Adrenal gland (tissue), 12 donors: Measurements from ENCODE around the gene DIAPH2. TPM values are rescaled to one million over a fixed set of nuclear protein-coding genes. Genes with fewer than 3 reads are reported as not detected.

Experiments
- DNase-seq, 7 donors: peaks; one replicate each; pipeline ENCODE4 v3.0.0-alpha.2; 2019 to 2020
- H3K27ac ChIP-seq, 5 donors: fragments of 200-600 bp; sonication (generic) in 4 of 5; 1 replicate in 3 of 5; 2 replicates in 2 of 5; pipeline versions ENCODE4 v1.5.1 to v1.8.0; 2016 to 2020; ENCODE audit warnings: mild to moderate bottlenecking in 1 of 5
- H3K27me3 ChIP-seq: fragments of 200-600 bp; 2 replicates; pipeline ENCODE4 v1.8.0; 2021
- H3K36me3 ChIP-seq, 2 donors: fragments of 200-600 bp; replicated peaks in 1 of 2; 1 replicate in 1 of 2; 2 replicates in 1 of 2; pipeline versions ENCODE4 v1.5.1 to v1.8.0; 2018 to 2022
- H3K4me1 ChIP-seq, 2 donors: fragments of 200-600 bp; replicated peaks in 1 of 2; 1 replicate in 1 of 2; 2 replicates in 1 of 2; pipeline versions ENCODE4 v1.5.1 to v1.8.0; 2018 to 2021
- H3K4me3 ChIP-seq, 4 donors: fragments of 200-600 bp; sonication (generic) in 3 of 4; one replicate each; pipeline ENCODE4 v1.5.1; 2016 to 2018
- H3K9me3 ChIP-seq, 3 donors: fragments of 200-600 bp; sonication (generic) in 1 of 3; replicated peaks in 1 of 3; 1 replicate in 2 of 3; 2 replicates in 1 of 3; pipeline versions ENCODE4 v1.5.1 to v1.8.0; 2016 to 2021
- POLR2A ChIP-seq, 2 donors: fragments of 450-650 bp; IDR thresholded peaks; one replicate each; pipeline ENCODE4 v1.6.1; 2017; ENCODE audit warnings: antibody characterized with exemption in 2 of 2, mild to moderate bottlenecking in 2 of 2, moderate library complexity in 1 of 2
- WGBS, 4 donors: extraction: QIAGEN DNeasy Blood & Tissue Kit in 2 of 4; methylation state at CpG; one replicate each; pipeline versions ENCODE4 v1.1.5 to v1.1.7; 2013 to 2017; 5-methylcytosine and 5-hydroxymethylcytosine counted together
- intact Hi-C, 2 donors: fragments of 100-400 bp; cut with DNase I; formaldehyde crosslinking; loops; one replicate each; pipeline versions ENCODE4 v1.14.1 to v1.15.0; 2022 to 2023
- polyA plus RNA-seq, 3 donors: library from polyadenylated mRNA; stranded (reverse); fragments of 200-250 nt in 2 of 3; fragments of 350-450 nt in 1 of 3; fragmentation: Illumina TruSeq in 1 of 3; extraction: RNeasy Lipid Tissue Mini Kit (QIAGEN cat#74804) in 1 of 3; gene quantifications; one replicate each; pipeline ENCODE4 v1.2.3, GENCODE V29; 2013 to 2014
- total RNA-seq, 9 donors: library from RNA; depleted of rRNA in 4 of 9; stranded (reverse); fragments of >200 nt in 4 of 9; fragments of 120-200 nt in 1 of 9; fragmentation: NEBNext Ultra II Directional in 1 of 9; extraction: Animal tissue kit (Norgen Biotek cat#: 25700) in 1 of 9; gene quantifications; one replicate each; pipeline versions ENCODE4 v1.1.0 to v1.2.4, GENCODE V29; 2013 to 2023
- TF ChIP-seq, protein P1 (sequence below), 6 experiments: fragments of 450-650 bp in 4 of 6; fragments of 200-600 bp in 2 of 6; sonication (generic) in 1 of 6; IDR thresholded peaks; 1 replicate in 5 of 6; 2 replicates in 1 of 6; pipeline versions ENCODE4 v1.5.1 to v1.8.0; 2016 to 2021; ENCODE audit warnings: antibody characterized with exemption in 6 of 6, mild to moderate bottlenecking in 2 of 6, moderate library complexity in 1 of 6
- donor health status: healthy with polysubstance abuse.
- donor health status: Bipolar disorder and iron deficiency.
- donor health status: DM: yes; HTN: yes; CAD: no.
- donor health status: DM: no; HTN: no; CAD: no.
- donor health status: DM: no; HTN: no; CAD: no.
- donor health status: DM: yes; HTN: yes; CAD: no.

DIAPH2 gene
- total and polyA plus RNA-seq, 12 donors = 3.2 to 33.3 (median 12.3) TPM

DNA sequence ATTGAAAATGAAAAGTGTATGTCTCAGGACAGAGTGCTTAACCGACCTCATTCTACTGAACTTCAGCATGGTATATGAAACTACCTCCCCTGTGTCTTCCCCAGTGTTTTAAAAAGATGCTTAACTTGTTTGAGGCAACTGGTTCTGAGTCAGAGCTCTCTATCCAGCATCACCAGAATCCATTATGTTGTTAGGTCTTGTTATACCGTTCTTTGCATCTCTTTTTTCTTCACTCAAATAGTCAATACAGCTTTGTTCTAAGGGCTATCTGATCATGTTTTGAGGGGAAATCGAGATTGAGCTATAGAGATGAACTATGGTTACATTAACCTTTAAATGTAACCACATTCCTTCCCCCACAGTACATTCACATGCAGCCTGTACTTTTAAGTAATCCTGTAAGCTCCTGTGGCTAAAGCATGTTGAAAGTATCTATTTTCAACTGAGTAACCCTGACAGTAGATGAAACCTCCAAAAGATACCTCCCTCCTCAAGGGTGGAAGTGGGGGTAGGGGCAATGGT, 713.4 kb downstream of the DIAPH2 start:
- WGBS, 4 donors = 61 to 84% (median 74%) methylated on average over 3 of the region's 3 CpGs
- intact Hi-C loops = no loop called here

GRCh38 chrX:97399400-97399799, 714.8 kb downstream of the DIAPH2 start:
- H3K9me3 ChIP-seq = no peaks in the 10 kb centered on the region
- DNase-seq = no peak
- H3K4me3 ChIP-seq = no peak overlapping the region
- peaks cover 0 to 3% of the 10 kb centered on the region in 2 donors for H3K4me1 ChIP-seq
- no peaks in the 10 kb centered on the region for H3K27me3 ChIP-seq
- H3K36me3 ChIP-seq = no peaks in the 10 kb centered on the region
- intact Hi-C loops = no loop called here
- TF ChIP-seq, protein P1, sequence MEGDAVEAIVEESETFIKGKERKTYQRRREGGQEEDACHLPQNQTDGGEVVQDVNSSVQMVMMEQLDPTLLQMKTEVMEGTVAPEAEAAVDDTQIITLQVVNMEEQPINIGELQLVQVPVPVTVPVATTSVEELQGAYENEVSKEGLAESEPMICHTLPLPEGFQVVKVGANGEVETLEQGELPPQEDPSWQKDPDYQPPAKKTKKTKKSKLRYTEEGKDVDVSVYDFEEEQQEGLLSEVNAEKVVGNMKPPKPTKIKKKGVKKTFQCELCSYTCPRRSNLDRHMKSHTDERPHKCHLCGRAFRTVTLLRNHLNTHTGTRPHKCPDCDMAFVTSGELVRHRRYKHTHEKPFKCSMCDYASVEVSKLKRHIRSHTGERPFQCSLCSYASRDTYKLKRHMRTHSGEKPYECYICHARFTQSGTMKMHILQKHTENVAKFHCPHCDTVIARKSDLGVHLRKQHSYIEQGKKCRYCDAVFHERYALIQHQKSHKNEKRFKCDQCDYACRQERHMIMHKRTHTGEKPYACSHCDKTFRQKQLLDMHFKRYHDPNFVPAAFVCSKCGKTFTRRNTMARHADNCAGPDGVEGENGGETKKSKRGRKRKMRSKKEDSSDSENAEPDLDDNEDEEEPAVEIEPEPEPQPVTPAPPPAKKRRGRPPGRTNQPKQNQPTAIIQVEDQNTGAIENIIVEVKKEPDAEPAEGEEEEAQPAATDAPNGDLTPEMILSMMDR (IDR thresholded peaks at IDR 0.05) = no peak
- TF ChIP-seq POLR2A (IDR thresholded peaks at IDR 0.05) = no peak
- 37 to 40% (median 38%) methylated on average over 2 of the region's 2 CpGs for WGBS, 4 donors
- H3K27ac ChIP-seq = no peak overlapping the region

More for the DNA sequence above, 713.4 kb downstream of the DIAPH2 start:
- Histone ChIP-seq H3K27ac (no peak overlapping the region), H3K27me3 (no peaks in the 10 kb centered on the region), H3K36me3 (no peaks in the 10 kb centered on the region), H3K4me1 (peaks cover 0 to 3% of the 10 kb centered on the region in 2 donors), H3K9me3 (no peaks in the 10 kb centered on the region), H3K4me3 (no peak overlapping the region)
- no peak for DNase-seq
- TF ChIP-seq, protein P1 (IDR thresholded peaks at IDR 0.05) = no peak
- TF ChIP-seq POLR2A (IDR thresholded peaks at IDR 0.05) = no peak

GRCh38 chrX:97400492-97400891, 715.9 kb downstream of the DIAPH2 start:
- TF ChIP-seq POLR2A (IDR thresholded peaks at IDR 0.05) = no peak
- TF ChIP-seq, protein P1 (IDR thresholded peaks at IDR 0.05) = no peak
- Histone ChIP-seq H3K36me3 (no peaks in the 10 kb centered on the region), H3K4me1 (peaks cover 0 to 3% of the 10 kb centered on the region in 2 donors), H3K27me3 (no peaks in the 10 kb centered on the region), H3K27ac (no peak overlapping the region), H3K4me3 (no peak overlapping the region), H3K9me3 (no peaks in the 10 kb centered on the region)
- DNase-seq = no peak
- intact Hi-C loops = no loop called here

- TF ChIP-seq POLR2A (IDR thresholded peaks at IDR 0.05) = no peak
- TF ChIP-seq, protein P1 (IDR thresholded peaks at IDR 0.05) = no peak
- no peaks in the 10 kb centered on the region for H3K36me3 ChIP-seq
- H3K4me3 ChIP-seq = no peak overlapping the region
- no peaks in the 10 kb centered on the region for H3K9me3 ChIP-seq
- peaks cover 0 to 3% of the 10 kb centered on the region in 2 donors for H3K4me1 ChIP-seq
- H3K27me3 ChIP-seq = no peaks in the 10 kb centered on the region
- 49 to 75% (median 61%) methylated on average over 2 of the region's 2 CpGs for WGBS, 4 donors
- H3K27ac ChIP-seq = no peak overlapping the region
- intact Hi-C loops = no loop called here
- DNase-seq = no peak
These were observed 716.5 kb downstream of the DIAPH2 start for GRCh38 chrX:97401154-97401553.
